ENCODE results near the gene FOXF2.

FOXF2 gene

GRCh38 chr6:1385129-1386037, 4.0 kb upstream of the FOXF2 start:
- TF ChIP-seq CTCF (IDR thresholded peaks at IDR 0.05) = no peak

GRCh38 chr6:1386038-1386709, 3.2 kb upstream of the FOXF2 start:
- TF ChIP-seq CTCF (IDR thresholded peaks at IDR 0.05) = no peak

GRCh38 chr6:1387538-1387875, 1.9 kb upstream of the FOXF2 start:
- no peak for TF ChIP-seq CTCF (IDR thresholded peaks at IDR 0.05)

GRCh38 chr6:1387876-1388629, 1.3 kb upstream of the FOXF2 start:
- TF ChIP-seq CTCF (IDR thresholded peaks at IDR 0.05) = no peak

- TF ChIP-seq CTCF (IDR thresholded peaks at IDR 0.05) = no peak
These were observed 577 bp upstream of the FOXF2 start for GRCh38 chr6:1388630-1389368.

- no peak for TF ChIP-seq CTCF (IDR thresholded peaks at IDR 0.05)
These were observed 963 bp downstream of the FOXF2 start for GRCh38 chr6:1390133-1390945.

Measured in LNCAP (cell line).